GM12878 (cell line): ENCODE results near the gene DNAH17. TPM values are rescaled to one million over a fixed set of nuclear protein-coding genes. Genes with fewer than 3 reads are reported as not detected.

Experiments used
- CEBPB ChIP-seq, 2 experiments: fragments of 150-350 bp in 1 of 2; IDR thresholded peaks; 2 replicates each; pipeline ENCODE4 v1.6.1; 2012 to 2014; ENCODE audit warnings: low read depth in 2 of 2, low read length in 2 of 2, borderline replicate concordance in 1 of 2, inconsistent platforms in 1 of 2
- E2F8 ChIP-seq: fragments of 450-650 bp; IDR thresholded peaks from 2 replicates; pipeline ENCODE4 v1.6.1; 2018; ENCODE audit warnings: mild to moderate bottlenecking, low read depth, moderate library complexity; ENCODE audit not compliant: partially characterized antibody
- JUNB ChIP-seq: IDR thresholded peaks from 2 replicates; pipeline ENCODE4 v1.6.1; 2016; ENCODE audit warnings: antibody characterized with exemption, mild to moderate bottlenecking
- polyA plus RNA-seq, 11 experiments: library from polyadenylated mRNA; depleted of rRNA in 4 of 11; unstranded in 6 of 11; stranded (reverse) in 5 of 11; fragments of >200 nt; fragmentation: Nextera tagmentation in 4 of 11; fragmentation: Illumina TruSeq in 1 of 11; extraction: Ambion mirVana in 4 of 11; extraction: Trizol in 1 of 11; gene quantifications; 1 replicate in 1 of 11; 2 replicates in 10 of 11; pipeline versions ENCODE4 v1.2.1 to v1.2.3, GENCODE V29; 2011 to 2016; ENCODE audit warnings: inconsistent platforms in 2 of 11, missing spikeins in 2 of 11, low read depth in 1 of 11
- total RNA-seq, 4 experiments: library from RNA; depleted of rRNA in 3 of 4; stranded (reverse); fragments of >200 nt in 3 of 4; fragmentation: Illumina TruSeq in 1 of 4; extraction: Trizol in 1 of 4; gene quantifications; 2 replicates each; pipeline versions ENCODE4 v1.2.1 to v1.2.3, GENCODE V29; 2013 to 2021
- TF ChIP-seq, protein P1 (sequence below): IDR thresholded peaks from 2 replicates; pipeline ENCODE4 v1.6.1; 2012; ENCODE audit warnings: mild to moderate bottlenecking, low read depth, low read length
- TF ChIP-seq, protein P2 (sequence below): IDR thresholded peaks from 2 replicates; pipeline ENCODE4 v1.6.1; 2012; ENCODE audit warnings: low read depth, low read length, improper control_type of control experiment
- TF ChIP-seq, protein P3 (sequence below): fragments of 450-650 bp; conservative IDR thresholded peaks from 2 replicates; pipeline ENCODE4 v1.6.1; 2017; ENCODE audit warnings: mild to moderate bottlenecking, moderate library complexity

The DNAH17 gene
- total and polyA plus RNA-seq, 10 of the 15 experiments (the other 5 are each of a cell fraction or from before 2014, with no cell fraction given) = 0.16 to 2.9 (median 0.56) TPM

DNA sequence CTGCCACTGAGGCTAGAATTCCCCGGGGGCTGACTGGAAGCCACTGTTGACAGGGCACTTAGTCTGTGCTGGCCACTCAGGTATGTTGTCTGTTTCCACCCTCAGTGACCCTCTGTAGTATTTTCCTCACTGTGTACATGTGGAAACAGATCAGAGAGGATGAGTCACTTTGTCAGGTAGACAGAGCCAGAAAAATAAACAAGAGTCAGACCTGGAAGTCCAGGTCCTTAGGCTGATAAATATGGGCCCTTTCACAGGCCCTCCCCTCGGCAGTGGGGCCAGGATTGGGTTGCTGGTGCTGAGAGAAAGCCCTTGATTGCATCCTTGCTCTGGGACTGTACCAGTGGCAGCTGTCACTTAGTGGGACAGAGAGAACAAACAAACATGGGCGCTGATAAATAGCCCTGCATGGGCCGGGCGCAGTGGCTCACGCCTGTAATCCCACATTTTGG lies 177.5 kb downstream of the DNAH17 start (continued):
- TF ChIP-seq, protein P1, sequence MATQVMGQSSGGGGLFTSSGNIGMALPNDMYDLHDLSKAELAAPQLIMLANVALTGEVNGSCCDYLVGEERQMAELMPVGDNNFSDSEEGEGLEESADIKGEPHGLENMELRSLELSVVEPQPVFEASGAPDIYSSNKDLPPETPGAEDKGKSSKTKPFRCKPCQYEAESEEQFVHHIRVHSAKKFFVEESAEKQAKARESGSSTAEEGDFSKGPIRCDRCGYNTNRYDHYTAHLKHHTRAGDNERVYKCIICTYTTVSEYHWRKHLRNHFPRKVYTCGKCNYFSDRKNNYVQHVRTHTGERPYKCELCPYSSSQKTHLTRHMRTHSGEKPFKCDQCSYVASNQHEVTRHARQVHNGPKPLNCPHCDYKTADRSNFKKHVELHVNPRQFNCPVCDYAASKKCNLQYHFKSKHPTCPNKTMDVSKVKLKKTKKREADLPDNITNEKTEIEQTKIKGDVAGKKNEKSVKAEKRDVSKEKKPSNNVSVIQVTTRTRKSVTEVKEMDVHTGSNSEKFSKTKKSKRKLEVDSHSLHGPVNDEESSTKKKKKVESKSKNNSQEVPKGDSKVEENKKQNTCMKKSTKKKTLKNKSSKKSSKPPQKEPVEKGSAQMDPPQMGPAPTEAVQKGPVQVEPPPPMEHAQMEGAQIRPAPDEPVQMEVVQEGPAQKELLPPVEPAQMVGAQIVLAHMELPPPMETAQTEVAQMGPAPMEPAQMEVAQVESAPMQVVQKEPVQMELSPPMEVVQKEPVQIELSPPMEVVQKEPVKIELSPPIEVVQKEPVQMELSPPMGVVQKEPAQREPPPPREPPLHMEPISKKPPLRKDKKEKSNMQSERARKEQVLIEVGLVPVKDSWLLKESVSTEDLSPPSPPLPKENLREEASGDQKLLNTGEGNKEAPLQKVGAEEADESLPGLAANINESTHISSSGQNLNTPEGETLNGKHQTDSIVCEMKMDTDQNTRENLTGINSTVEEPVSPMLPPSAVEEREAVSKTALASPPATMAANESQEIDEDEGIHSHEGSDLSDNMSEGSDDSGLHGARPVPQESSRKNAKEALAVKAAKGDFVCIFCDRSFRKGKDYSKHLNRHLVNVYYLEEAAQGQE = no peak
- TF ChIP-seq, protein P2, sequence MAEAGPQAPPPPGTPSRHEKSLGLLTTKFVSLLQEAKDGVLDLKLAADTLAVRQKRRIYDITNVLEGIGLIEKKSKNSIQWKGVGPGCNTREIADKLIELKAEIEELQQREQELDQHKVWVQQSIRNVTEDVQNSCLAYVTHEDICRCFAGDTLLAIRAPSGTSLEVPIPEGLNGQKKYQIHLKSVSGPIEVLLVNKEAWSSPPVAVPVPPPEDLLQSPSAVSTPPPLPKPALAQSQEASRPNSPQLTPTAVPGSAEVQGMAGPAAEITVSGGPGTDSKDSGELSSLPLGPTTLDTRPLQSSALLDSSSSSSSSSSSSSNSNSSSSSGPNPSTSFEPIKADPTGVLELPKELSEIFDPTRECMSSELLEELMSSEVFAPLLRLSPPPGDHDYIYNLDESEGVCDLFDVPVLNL = no peak
- TF ChIP-seq CEBPB (IDR thresholded peaks at IDR 0.05; ENCODE audit: borderline replicate concordance in 1 of 2, low read depth in 2 of 2, low read length in 2 of 2) (no peak), E2F8 (no peak), JUNB (no peak)
- TF ChIP-seq, protein P3, sequence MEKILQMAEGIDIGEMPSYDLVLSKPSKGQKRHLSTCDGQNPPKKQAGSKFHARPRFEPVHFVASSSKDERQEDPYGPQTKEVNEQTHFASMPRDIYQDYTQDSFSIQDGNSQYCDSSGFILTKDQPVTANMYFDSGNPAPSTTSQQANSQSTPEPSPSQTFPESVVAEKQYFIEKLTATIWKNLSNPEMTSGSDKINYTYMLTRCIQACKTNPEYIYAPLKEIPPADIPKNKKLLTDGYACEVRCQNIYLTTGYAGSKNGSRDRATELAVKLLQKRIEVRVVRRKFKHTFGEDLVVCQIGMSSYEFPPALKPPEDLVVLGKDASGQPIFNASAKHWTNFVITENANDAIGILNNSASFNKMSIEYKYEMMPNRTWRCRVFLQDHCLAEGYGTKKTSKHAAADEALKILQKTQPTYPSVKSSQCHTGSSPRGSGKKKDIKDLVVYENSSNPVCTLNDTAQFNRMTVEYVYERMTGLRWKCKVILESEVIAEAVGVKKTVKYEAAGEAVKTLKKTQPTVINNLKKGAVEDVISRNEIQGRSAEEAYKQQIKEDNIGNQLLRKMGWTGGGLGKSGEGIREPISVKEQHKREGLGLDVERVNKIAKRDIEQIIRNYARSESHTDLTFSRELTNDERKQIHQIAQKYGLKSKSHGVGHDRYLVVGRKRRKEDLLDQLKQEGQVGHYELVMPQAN = no peak
